ENCODE results near the gene DENND2D.

The DENND2D gene

DNA sequence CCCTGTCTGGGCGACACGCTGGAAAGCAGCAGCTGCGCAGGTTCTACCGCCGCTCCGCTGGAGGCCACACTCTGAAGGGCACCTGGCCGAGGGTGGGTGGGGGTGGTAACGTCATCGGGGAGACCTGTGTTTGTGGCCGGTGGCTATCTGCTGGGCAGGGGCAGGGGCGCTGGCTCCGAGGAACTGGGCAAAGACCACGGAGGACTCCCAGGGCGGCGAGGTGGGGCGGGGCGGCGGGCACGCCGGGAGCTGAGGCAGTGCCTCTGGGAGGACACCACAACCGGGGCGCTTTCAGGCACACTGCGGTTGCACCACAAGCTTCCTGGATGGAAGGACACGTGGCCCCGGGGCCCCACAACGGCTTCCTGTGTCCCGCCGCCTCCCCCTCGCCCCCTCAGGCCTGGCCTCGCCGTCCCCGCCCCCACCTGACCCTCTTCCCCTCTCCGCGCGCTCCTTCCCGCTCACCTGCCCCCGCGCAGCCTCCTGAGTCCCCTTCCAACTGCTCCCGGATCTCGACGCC is 3.3 kb upstream of the DENND2D start:
- DNase-seq: peak in 12 of 56 donors; percentile 9 to 62 (median 26)

- no peak for DNase-seq
Observed at GRCh38 chr1:111202707-111203623, 2.5 kb upstream of the DENND2D start.

DNA sequence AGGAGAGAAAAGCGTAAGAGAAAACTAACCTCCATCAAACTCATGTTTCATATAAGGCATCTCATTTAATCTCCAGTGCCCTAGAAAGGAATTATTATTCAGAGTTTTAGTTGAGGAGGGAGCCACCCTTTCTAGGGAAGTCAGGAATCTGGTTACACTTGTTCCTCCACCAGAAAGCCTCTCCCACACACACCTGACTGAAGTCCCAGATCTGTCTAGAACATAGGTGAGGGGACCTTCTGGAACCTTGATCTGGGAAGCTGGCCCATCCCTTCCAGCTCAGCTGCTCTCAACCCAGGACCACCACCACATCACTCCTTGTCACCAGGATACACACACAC is 1.9 kb upstream of the DENND2D start:
- DNase-seq: no peak

DNA sequence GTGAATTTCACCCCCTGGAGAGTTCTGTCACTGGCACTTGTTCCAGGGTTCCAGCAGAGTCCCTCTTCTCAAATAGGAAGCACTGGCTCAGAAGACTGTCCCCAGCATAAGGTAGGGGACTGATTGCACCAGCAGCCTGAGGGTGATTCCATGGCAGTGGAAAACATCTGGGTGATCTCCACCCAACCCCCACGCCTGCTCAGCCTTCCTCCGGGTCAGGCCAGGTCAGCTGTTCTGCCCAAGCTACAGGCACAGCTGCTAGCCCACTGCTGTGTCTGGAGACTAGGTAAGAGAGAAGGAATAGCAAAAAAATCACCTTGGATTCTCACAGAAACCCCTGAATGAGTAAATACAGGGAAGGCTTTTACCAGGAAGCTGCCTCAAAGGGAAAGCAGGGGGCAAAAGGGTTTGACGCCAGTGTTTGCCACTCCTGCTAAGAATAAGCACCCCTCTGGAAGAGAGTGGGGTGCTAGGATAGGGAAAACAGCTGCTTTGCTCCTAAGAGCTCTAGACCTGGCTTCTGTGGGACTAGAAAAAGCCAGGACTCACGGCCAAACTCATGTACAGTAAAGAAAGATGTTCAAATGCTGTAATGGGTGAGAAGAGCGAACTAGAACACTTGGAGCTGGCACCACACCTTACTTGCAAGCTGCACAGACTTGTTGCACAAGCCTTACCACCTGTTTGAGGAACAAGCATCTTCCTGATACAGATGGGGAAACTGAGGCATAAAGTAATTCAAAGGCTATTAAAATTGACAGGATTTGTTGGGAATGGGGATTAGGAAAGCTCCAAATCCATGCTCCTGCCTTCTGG is 1.0 kb upstream of the DENND2D start:
- no peak for DNase-seq

DNA sequence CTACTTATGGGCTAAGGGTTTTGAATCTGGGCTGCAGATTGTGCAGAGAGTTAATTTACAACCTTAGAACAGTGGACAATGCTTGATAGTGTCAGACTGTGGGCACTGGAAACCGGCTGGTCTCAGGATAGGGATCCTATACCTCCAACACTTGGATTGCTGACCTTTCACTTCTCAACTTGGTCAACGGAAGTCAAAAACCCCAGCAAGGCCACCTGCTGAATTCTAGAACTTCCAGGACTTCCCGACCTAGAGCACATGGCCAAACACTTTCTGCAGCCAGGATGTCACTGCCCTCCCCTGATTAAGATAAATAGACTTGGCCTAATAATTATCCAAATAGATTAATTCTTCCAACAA is 336 bp upstream of the DENND2D start:
- DNase-seq: no peak

DNA sequence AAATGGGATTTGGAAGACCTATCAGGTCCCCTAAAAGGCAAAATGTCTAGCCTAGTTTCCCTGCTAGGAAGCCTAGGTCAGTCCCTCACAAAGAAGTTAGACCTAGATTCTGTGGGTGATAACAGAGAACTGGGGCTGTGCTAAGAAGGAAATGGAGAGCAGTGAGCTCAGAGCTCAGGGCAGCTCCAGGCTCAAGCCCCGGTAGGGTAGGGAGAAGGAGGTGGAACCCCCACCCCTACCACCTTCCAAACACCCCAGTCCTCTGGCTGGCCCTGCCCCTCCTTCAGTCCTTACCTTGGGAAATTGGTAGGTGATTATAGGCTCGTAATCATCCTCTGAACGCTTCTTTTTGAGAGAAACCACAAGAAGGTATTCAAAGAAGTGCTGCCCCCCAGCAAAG is 1.1 kb downstream of the DENND2D start:
- DNase-seq: no peak

DNA sequence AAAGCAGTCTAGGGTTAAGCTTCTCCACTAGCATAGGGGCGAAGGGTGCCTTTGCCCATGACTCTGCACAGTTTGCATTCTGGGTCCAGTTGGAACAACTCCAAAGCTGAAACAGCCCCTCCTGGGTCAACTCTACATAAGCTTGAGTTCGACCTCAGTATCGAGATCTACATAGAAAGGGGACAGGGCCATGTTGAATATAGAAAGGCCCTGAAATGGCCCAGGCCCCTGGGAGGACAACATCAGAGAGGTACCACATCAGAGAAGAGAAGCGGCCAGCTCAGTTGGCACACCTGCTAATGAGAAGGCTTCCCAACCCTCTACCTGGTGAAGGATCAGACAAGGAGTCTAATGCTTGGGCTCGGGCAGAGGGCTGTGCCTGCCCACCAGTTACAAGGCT is 1.6 kb downstream of the DENND2D start:
- DNase-seq: no peak

GRCh38 chr1:111197598-111198284 is 2.7 kb downstream of the DENND2D start:
- DNase-seq: no peak

DNA sequence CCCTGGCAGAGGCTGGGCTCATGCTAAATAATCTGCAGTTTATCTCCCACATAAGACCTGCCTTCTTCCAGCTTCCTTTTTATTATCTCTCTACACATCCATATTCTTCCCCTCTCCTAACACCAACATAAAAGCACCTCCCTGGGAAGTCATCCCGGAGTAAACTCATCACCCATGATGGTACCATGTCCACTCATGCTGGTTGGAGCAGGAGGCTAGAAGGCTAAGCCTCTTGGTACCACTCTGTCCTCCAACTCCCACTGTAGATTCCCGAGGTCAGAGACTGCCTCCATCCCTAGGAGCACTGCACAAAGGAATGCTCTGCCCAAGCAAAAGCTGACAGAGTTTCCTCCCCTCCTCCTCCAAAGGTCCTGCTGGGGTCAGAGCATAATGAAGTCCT is 4.2 kb downstream of the DENND2D start:
- no peak for DNase-seq

GRCh38 chr1:111195002-111195684 is 5.3 kb downstream of the DENND2D start:
- no peak for DNase-seq

- no peak for DNase-seq
Observed at GRCh38 chr1:111193712-111194480, 6.5 kb downstream of the DENND2D start.

- peak in 5 of 56 donors; percentile 4 to 42 (median 35) for DNase-seq
Observed at GRCh38 chr1:111192658-111193519, 7.6 kb downstream of the DENND2D start.

- DNase-seq: no peak
Observed at GRCh38 chr1:111192074-111192473, 8.4 kb downstream of the DENND2D start.

DNA sequence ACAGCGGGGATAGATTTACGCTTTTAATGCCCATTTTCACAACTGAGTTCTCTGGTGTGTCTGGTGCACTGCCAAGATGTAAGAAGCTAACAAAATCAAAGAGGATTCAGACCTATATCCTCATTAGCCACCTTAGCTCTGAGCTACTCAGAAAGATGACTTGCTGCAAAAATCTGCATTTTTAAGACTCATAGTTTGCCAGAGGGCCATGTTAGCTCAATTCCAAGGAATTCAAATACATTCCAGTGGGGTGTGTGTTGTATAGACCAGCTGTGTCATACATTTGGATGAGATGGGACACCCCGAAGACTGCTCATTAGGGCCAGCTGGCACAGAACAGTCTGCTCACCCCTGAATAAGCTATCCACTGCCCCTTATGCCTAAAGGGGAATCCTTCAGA is 8.9 kb downstream of the DENND2D start:
- no peak for DNase-seq

DNA sequence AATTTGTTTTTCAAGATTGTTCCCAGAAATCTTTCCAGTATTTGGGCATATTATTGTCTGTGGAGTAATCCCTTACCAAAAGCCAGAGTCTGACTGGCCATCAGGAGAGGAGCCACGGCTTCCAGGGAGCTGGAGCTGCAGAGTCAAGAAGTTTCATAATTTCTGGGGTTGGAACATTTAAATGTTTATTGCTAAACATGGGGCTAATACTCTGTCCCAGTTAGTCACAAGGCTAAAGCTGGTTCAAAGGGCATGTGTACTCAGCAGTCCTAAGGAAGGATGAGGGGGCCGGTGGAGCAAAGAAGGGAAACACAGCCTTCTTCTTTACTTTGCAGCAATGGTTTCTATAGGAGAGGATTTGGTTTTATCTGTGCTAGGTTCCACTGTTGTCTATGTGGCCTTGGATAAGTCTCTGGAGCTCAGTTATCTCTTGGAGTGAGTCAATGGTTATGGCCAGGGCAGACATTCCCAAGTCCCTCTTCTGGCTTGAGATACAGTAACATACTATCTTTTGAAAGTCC is 9.5 kb downstream of the DENND2D start:
- DNase-seq: no peak

DNA sequence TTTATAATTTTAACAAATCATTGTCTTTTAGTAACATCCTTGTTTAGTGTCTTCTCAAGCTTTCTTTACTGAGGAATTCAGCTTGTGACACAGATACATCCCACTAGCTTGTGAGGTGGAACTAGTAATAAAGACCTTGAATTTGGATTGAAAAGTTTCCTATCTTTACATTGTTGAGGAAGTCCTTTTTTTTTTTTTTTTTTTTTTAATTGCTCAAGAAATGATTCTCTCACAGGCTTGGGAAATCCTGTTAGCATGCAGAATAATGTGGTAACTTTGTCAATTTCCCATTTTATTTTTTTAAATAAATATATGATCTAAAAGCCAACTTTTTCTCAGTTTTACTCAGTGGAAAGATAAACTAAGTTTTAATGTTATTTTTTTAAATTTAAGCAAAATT is 15.8 kb downstream of the DENND2D start:
- no peak for DNase-seq

DNA sequence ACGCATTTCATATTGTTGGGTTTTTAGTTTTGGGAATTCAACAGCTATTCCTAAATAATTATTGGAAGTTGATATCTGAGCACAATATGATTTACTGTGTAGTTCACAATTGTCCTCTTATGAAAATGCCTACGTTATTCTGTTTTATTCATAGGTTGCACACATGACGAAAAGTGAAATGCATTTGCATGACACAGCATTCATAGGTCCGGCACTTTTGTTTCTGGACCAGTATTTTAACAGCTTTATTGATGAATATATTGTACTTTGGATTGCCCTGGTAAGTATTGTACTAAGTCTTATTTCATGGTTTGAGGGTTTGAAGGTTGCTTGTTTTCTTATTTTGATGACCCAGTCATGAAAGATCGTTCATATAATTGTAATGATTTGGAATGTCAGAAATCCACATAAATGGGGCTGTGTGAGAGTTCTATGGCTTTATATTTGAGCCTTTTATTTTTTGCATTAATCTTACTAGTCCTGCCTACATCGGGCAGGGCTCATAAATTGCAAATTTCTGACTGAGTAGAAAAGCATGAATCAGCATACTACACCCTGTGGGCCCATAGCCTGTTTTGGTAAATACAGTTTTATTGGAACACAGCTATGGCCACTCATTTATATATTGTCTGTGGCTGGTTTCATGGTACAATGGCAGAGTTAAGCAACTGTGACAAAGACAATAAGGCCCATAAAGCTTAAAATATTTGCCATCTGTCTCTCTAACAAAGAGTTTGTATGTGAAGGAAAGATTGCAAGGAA is 17.0 kb downstream of the DENND2D start:
- no peak for DNase-seq

DNA sequence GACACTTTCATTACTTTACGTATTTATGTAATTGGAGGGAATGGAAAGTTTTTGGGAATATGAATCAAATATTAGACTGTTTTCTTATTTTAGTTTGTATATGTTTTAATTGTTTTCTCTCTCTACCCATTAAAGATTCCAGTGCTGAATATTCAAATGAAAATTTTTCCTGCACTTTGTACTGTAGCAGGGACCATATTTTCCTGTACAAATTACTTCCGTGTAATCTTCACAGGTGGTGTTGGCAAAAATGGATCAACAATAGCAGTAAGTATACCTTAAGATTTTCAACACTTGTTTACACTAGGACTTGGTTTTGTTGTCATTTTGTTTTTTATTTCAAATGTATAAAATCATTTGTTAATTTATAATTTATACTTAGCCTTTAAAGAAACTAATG is 18.4 kb downstream of the DENND2D start:
- no peak for DNase-seq

All from amygdala (tissue), 56 donors.